Natural killer cell treated with Interleukin-12 subunit alpha and Interleukin-12 subunit beta and Interleukin-15 and Interleukin-18, amount 100 ng/mL, for 72 hours (primary cell): ENCODE measurements around the gene MRC1. TPM values are rescaled to one million over a fixed set of nuclear protein-coding genes. Genes with fewer than 3 reads are reported as not detected.

ENCODE experiments used
- ATAC-seq, 2 donors: fragments of 150-1000 bp; cut with Tn5 transposase in 1 of 2; sonication (Bioruptor Pico), chemical (Tn5 transposase) in 1 of 2; 2 replicates each; pipeline ENCODE4 v1.10.0; 2021
- DNase-seq: peaks from one replicate; pipeline ENCODE4 v3.0.0; 2022; ENCODE audit warnings: low spot score
- H3K27ac Mint-ChIP-seq, 2 donors: 1 replicate in 1 of 2; 2 replicates in 1 of 2; pipeline ENCODE4 v1.8.0; 2022; ENCODE audit warnings: mixed read lengths in 2 of 2, mild to moderate bottlenecking in 1 of 2, moderate library complexity in 1 of 2
- H3K27me3 Mint-ChIP-seq, 2 donors: 1 replicate in 1 of 2; 2 replicates in 1 of 2; pipeline ENCODE4 v1.8.0; 2022; ENCODE audit warnings: mixed read lengths in 2 of 2
- H3K36me3 Mint-ChIP-seq: one replicate; pipeline ENCODE4 v1.8.0; 2022; ENCODE audit warnings: mixed read lengths
- H3K4me1 Mint-ChIP-seq, 2 donors: 1 replicate in 1 of 2; 2 replicates in 1 of 2; pipeline ENCODE4 v1.8.0; 2022; ENCODE audit warnings: low read depth in 2 of 2, mixed read lengths in 2 of 2, mild to moderate bottlenecking in 1 of 2
- H3K4me3 Mint-ChIP-seq: one replicate; pipeline ENCODE4 v1.8.0; 2022; ENCODE audit warnings: mixed read lengths
- H3K9me3 Mint-ChIP-seq: 2 replicates; pipeline ENCODE4 v1.8.0; 2022; ENCODE audit warnings: mixed read lengths
- total RNA-seq, 2 donors: library from RNA; stranded (reverse); gene quantifications; one replicate each; pipeline ENCODE4 v1.2.3, GENCODE V29; 2022

Gene MRC1
- total RNA-seq, 2 donors from 2014 or later, result not detected

GRCh38 chr10:17958049-17958448 is 148.9 kb downstream of the MRC1 start:
- H3K4me3 Mint-ChIP-seq, result no peak overlapping the region
- H3K36me3 Mint-ChIP-seq, result no peaks in the 10 kb centered on the region
- no peak overlapping the region for H3K27ac Mint-ChIP-seq
- ATAC-seq, result no peak
- H3K4me1 Mint-ChIP-seq, result no peaks in the 10 kb centered on the region
- H3K27me3 Mint-ChIP-seq, result peaks cover 3 to 4% of the 10 kb centered on the region in 2 donors
- DNase-seq, result no peak
- H3K9me3 Mint-ChIP-seq, result peaks cover 10% of the 10 kb centered on the region

GRCh38 chr10:17959870-17960269 is 150.7 kb downstream of the MRC1 start:
- H3K36me3 Mint-ChIP-seq, result no peaks in the 10 kb centered on the region
- no peaks in the 10 kb centered on the region for H3K4me1 Mint-ChIP-seq
- peaks cover 14% of the 10 kb centered on the region for H3K9me3 Mint-ChIP-seq
- DNase-seq (no peak), ATAC-seq (no peak)
- H3K27me3 Mint-ChIP-seq, result peaks cover 6 to 12% of the 10 kb centered on the region in 2 donors
- no peak overlapping the region for H3K4me3 Mint-ChIP-seq
- H3K27ac Mint-ChIP-seq, result no peak overlapping the region

Other genes with a start within 250 kb of the MRC1 start
- 1 to 10 TPM; 1.2 to 2.3 TPM for gene HACD1, start 192.0 kb upstream of the MRC1 start, total RNA-seq
- 10 to 100 TPM; 20.2 to 24.4 TPM for gene STAM, start 165.2 kb upstream of the MRC1 start, total RNA-seq
- under 1 TPM; 0.10 to 0.11 TPM for gene TMEM236, start 57.1 kb upstream of the MRC1 start, total RNA-seq
- not detected for gene SLC39A12, start 142.6 kb downstream of the MRC1 start, total RNA-seq